ENCODE results near the gene LURAP1L. TPM values are rescaled to one million over a fixed set of nuclear protein-coding genes. Genes with fewer than 3 reads are reported as not detected.

The LURAP1L gene
- polyA plus RNA-seq, 2 of the 4 experiments (the other 2 are of a cell fraction): 24.4 to 61.4 TPM

GRCh38 chr9:12816656-12817101, 41.9 kb downstream of the LURAP1L start:
- WGBS (ENCODE audit: missing lambda C conversion rate): 7% methylated on average over 3 of the region's 3 CpGs
- FAIRE-seq: peak; percentile 65
- Histone ChIP-seq H3K4me1 (peaks cover 72% of the 10 kb centered on the region), H3K4me3 (no peak overlapping the region), H3K27ac (peak overlapping the region; percentile 93 to 94), H3K4me2 (peak overlapping the region; percentile 83), H3K9me3 (peaks cover 7% of the 10 kb centered on the region)
- ChIA-PET POLR2A (interaction anchor here (1.0 to 2.7 kb wide), 2 partner anchors 41 to 43 kb away, joined by 3 to 35 read pairs; partner anchors contain the start of gene LURAP1L), CTCF (interaction anchor here (1.2 to 7.1 kb wide), 5 partner anchors 12 to 92 kb away, joined by 3 to 98 read pairs (median 9); partner anchors contain the start of gene LURAP1L)
- TF ChIP-seq ZNF302 (CRISPR knock-in tag; IDR thresholded peaks at IDR 0.05) (no peak), CHD4 (IDR thresholded peaks at IDR 0.05; ENCODE audit: borderline replicate concordance) (no peak), NFE2L2 (conservative IDR thresholded peaks at IDR 0.05; ENCODE audit: low read length) (no peak), RARB (CRISPR knock-in tag; IDR thresholded peaks at IDR 0.05) (0 out of 2 replicates have a peak, but pooled peaks have one; percentile 21), CTCF (IDR thresholded peaks at IDR 0.05) (no peak), MAX (IDR thresholded peaks at IDR 0.05) (0 out of 2 replicates have a peak, but pooled peaks have one; percentile 32), PHF8 (IDR thresholded peaks at IDR 0.05; ENCODE audit: borderline replicate concordance, low read depth) (no peak), RNF2 (IDR thresholded peaks at IDR 0.05; ENCODE audit: borderline replicate concordance, low read depth) (no peak), REST (IDR thresholded peaks at IDR 0.05) (no peak), GATA3 (IDR thresholded peaks at IDR 0.05; ENCODE audit: borderline replicate concordance) (peak; percentile 90)
- peak in 1 of 2 experiments; percentile 68 for DNase-seq (ENCODE audit: low read depth in 1 of 2, low spot score in 1 of 2)
- ATAC-seq: no peak; a peak in 1 of 6 replicates

DNA sequence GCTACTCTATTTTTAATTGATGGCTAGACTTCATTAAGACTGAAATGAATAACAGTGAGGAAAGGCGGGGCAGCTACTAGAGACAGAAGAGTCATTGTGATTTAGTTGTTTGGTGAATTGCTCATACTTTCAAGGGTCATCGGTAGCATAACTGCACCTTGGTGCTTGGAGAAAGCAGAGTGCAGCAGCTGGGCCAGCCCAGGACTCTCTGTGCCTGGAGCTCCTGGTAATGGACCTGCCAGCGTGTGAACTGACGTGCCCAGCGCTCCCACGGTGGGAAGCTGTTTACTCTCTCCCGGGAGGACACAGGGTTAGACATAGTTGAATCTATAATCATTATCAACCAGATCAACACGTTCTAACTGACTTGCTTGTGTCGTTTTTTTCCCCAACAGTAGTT, 42.9 kb downstream of the LURAP1L start:
- no peak overlapping the region; the same call in 2 of the 3 replicates for H3K4me3 ChIP-seq
- H3K4me1 ChIP-seq: peaks cover 65% of the 10 kb centered on the region
- H3K27ac ChIP-seq: peak overlapping the region; percentile 93 to 94
- peak overlapping the region; percentile 83 for H3K4me2 ChIP-seq
- peak; percentile 44 to 95 for DNase-seq (ENCODE audit: low read depth in 1 of 2, low spot score in 1 of 2)
- POLR2A ChIA-PET: interaction anchor here (0.7 to 2.7 kb wide), 3 partner anchors 19 to 42 kb away, joined by 3 to 35 read pairs (median 7); partner anchors contain the start of gene LURAP1L
- no peaks in the 10 kb centered on the region for H3K9me3 ChIP-seq
- ATAC-seq: peak; percentile 69 to 84
- CTCF ChIA-PET: interaction anchor here (0.6 to 7.1 kb wide), 19 partner anchors 8 to 1898 kb away, joined by 3 to 98 read pairs (median 5); partner anchors contain the start of gene LURAP1L
- WGBS (ENCODE audit: missing lambda C conversion rate): 2% methylated on average over 9 of the region's 9 CpGs
- FAIRE-seq: peak; percentile 36
- TF ChIP-seq EHMT2 (IDR thresholded peaks at IDR 0.05; ENCODE audit: low read depth) (no peak), PBX3 (IDR thresholded peaks at IDR 0.05) (peak; percentile 59; the same call in 1 of the 2 replicates), FOSL2 (IDR thresholded peaks at IDR 0.05) (no peak), FOSL2 (CRISPR knock-in tag; IDR thresholded peaks at IDR 0.05) (peak; percentile 79), NFE2L2 (conservative IDR thresholded peaks at IDR 0.05; ENCODE audit: low read length) (peak; percentile 63), HOXA7 (CRISPR knock-in tag; IDR thresholded peaks at IDR 0.05) (no peak), RNF2 (IDR thresholded peaks at IDR 0.05; ENCODE audit: borderline replicate concordance, low read depth) (no peak), HEYL (CRISPR knock-in tag; IDR thresholded peaks at IDR 0.05) (no peak), CEBPB (IDR thresholded peaks at IDR 0.05) (peak in 1 of 2 experiments; percentile 33; a peak in 1 of 4 replicates), EP300 (IDR thresholded peaks at IDR 0.05) (0 out of 5 replicates have a peak, but pooled peaks have one; percentile 24 to 37), RARB (CRISPR knock-in tag; IDR thresholded peaks at IDR 0.05) (peak; percentile 74; the same call in 1 of the 2 replicates), MAFK (IDR thresholded peaks at IDR 0.05; ENCODE audit: partially characterized antibody) (peak; percentile 62), RFX5 (IDR thresholded peaks at IDR 0.05) (no peak), RCOR1 (IDR thresholded peaks at IDR 0.05; ENCODE audit: low read depth, low read length) (no peak), ESRRA (IDR thresholded peaks at IDR 0.05; ENCODE audit: borderline replicate concordance, low read length) (0 out of 2 replicates have a peak, but pooled peaks have one; percentile 24), SMC3 (IDR thresholded peaks at IDR 0.05) (no peak; the same call in 2 of the 3 replicates), CTCF (IDR thresholded peaks at IDR 0.05) (no peak; the same call in 2 of the 3 replicates), JUNB (IDR thresholded peaks at IDR 0.05) (peak; percentile 33; the same call in 1 of the 2 replicates)
